K562 (cell line): Measurements from ENCODE around the gene TLNRD1. TPM values are rescaled to one million over a fixed set of nuclear protein-coding genes. Genes with fewer than 3 reads are reported as not detected.
A peak's percentile ranks its signal among the peaks of the same experiment; 100 is the strongest.

Source experiments
- ATAC-seq: fragments of 200-7000 bp; cut with Tn5 transposase; 3 replicates; pipeline ENCODE4 v1.9.1; 2020; ENCODE audit warnings: moderate library complexity
- BruUV-seq: library from RNA; stranded (reverse); fragments of 400-500 nt; replicated peaks from 2 replicates; lab custom pipeline; 2021; lab: Mats Ljungman, UMichigan
- CTCF ChIA-PET: fragments of 300-600 bp; formaldehyde crosslinking; extraction: SDS; loops from one replicate; lab custom pipeline; 2021; ENCODE audit warnings: low intra/inter-chr PET ratio; lab: Yijun Ruan, JAX
- POLR2A ChIA-PET: fragments of 300-600, 350-650 bp; sonication (Branson Sonifier 250); formaldehyde crosslinking; extraction: SDS; loops from one replicate; lab custom pipeline; 2021; ENCODE audit warnings: antibody characterized with exemption, inconsistent platforms; lab: Yijun Ruan, JAX
- DNase-seq, 4 experiments: peaks; one replicate each; pipeline versions ENCODE4 v3.0.0 to v3.0.0-alpha.2; 2011 to 2018; ENCODE audit warnings: low spot score in 3 of 4, mixed read lengths in 3 of 4; ENCODE audit errors: extremely low read depth in 1 of 4
- FAIRE-seq: peaks from 2 replicates; lab custom pipeline; 2011; peaks lifted over from hg19 to GRCh38; lab: Jason Lieb, UNC
- H2AFZ ChIP-seq: 2 replicates; pipeline ENCODE4 v1.6.0; 2011; ENCODE audit warnings: low read depth, low read length, control low read depth, inconsistent platforms
- H3K27ac ChIP-seq: fragments of 200-600 bp; 3 replicates; pipeline ENCODE4 v1.8.0; 2011; ENCODE audit warnings: low read depth, mild to moderate bottlenecking, control low read depth, inconsistent platforms, low read length, moderate library complexity, mixed read lengths; ENCODE audit errors: extremely low read depth
- H3K27me3 ChIP-seq, 2 experiments: fragments of 300-600 bp in 1 of 2; 2 replicates in 1 of 2; 3 replicates in 1 of 2; pipeline versions ENCODE4 v1.6.0 to v1.8.0; 2011; ENCODE audit warnings: inconsistent platforms in 2 of 2, low read length in 2 of 2, mild to moderate bottlenecking in 1 of 2, mixed read lengths in 1 of 2, moderate library complexity in 1 of 2; ENCODE audit not compliant: control insufficient read depth in 2 of 2, insufficient read depth in 2 of 2
- H3K36me3 ChIP-seq: fragments of 300-600 bp; 3 replicates; pipeline ENCODE4 v1.8.0; 2011; ENCODE audit warnings: mild to moderate bottlenecking, low read length, inconsistent platforms; ENCODE audit not compliant: control insufficient read depth, insufficient read depth
- H3K4me1 ChIP-seq, 2 experiments: fragments of 200-600 bp in 1 of 2; replicated peaks in 1 of 2; 2 replicates in 1 of 2; 3 replicates in 1 of 2; pipeline versions ENCODE4 v1.5.1 to v1.8.0; 2011; ENCODE audit warnings: inconsistent platforms in 2 of 2, low read length in 2 of 2, mild to moderate bottlenecking in 1 of 2, mixed read lengths in 1 of 2, moderate library complexity in 1 of 2; ENCODE audit not compliant: control insufficient read depth in 2 of 2, insufficient read depth in 2 of 2
- H3K4me2 ChIP-seq: 2 replicates; pipeline ENCODE4 v1.6.1; 2011; ENCODE audit warnings: low read length, control low read depth, inconsistent platforms, mixed read lengths; ENCODE audit not compliant: insufficient read depth
- H3K4me3 ChIP-seq: fragments of 200-600 bp; sonication (generic), shearing (Covaris generic); 2 replicates; pipeline ENCODE4 v1.5.1; 2016; ENCODE audit warnings: control low read depth, inconsistent platforms
- H3K79me2 ChIP-seq: fragments of 200-600 bp; 3 replicates; pipeline ENCODE4 v1.8.0; 2011; ENCODE audit warnings: low read length, inconsistent platforms; ENCODE audit not compliant: control insufficient read depth, insufficient read depth
- H3K9ac ChIP-seq, 2 experiments: 2 replicates each; pipeline versions ENCODE4 v1.6.0 to v1.6.1; 2011; ENCODE audit warnings: low read depth in 2 of 2, low read length in 2 of 2, control low read depth in 1 of 2, inconsistent platforms in 1 of 2, mild to moderate bottlenecking in 1 of 2, mixed read lengths in 1 of 2; ENCODE audit not compliant: insufficient read depth in 1 of 2
- H3K9me1 ChIP-seq: one replicate; pipeline ENCODE4 v1.6.0; 2011; ENCODE audit warnings: inconsistent platforms, mild to moderate bottlenecking, low read length, moderate library complexity; ENCODE audit not compliant: control insufficient read depth, insufficient read depth
- H3K9me3 ChIP-seq: replicated peaks from 2 replicates; pipeline ENCODE4 v1.5.1; 2011; ENCODE audit warnings: low read depth, low read length, inconsistent platforms; ENCODE audit not compliant: control insufficient read depth, insufficient read depth
- H4K20me1 ChIP-seq: replicated peaks from 2 replicates; pipeline ENCODE4 v1.6.1; 2011; ENCODE audit warnings: low read length, inconsistent platforms, mixed read lengths; ENCODE audit not compliant: control insufficient read depth, insufficient read depth
- ARID3B ChIP-seq: fragments of 250-450 bp; sonication (Bioruptor Pico); IDR thresholded peaks from 2 replicates; pipeline ENCODE4 v1.4.0; 2020; ENCODE audit warnings: borderline replicate concordance
- EHMT2 ChIP-seq: fragments of 450-650 bp; IDR thresholded peaks from 2 replicates; pipeline ENCODE4 v1.6.1; 2018; ENCODE audit warnings: antibody characterized with exemption
- HINFP ChIP-seq: fragments of 450-650 bp; conservative IDR thresholded peaks from 2 replicates; pipeline ENCODE4 v1.6.1; 2016; ENCODE audit warnings: missing genetic modification characterization, low read depth, mild to moderate bottlenecking, control low read depth, missing compliant biosample characterization
- HSF4 ChIP-seq: fragments of 250-450 bp; sonication (Bioruptor Pico); IDR thresholded peaks from 2 replicates; pipeline ENCODE4 v2.1.2; 2022; ENCODE audit warnings: mild to moderate bottlenecking, moderate library complexity, borderline replicate concordance
- NCOR1 ChIP-seq: fragments of 450-650 bp; IDR thresholded peaks from 2 replicates; pipeline ENCODE4 v1.6.1; 2016; ENCODE audit warnings: mild to moderate bottlenecking, moderate library complexity
- NFYB ChIP-seq: IDR thresholded peaks from 2 replicates; pipeline ENCODE4 v1.6.1; 2011; ENCODE audit warnings: mild to moderate bottlenecking, moderate library complexity; ENCODE audit not compliant: insufficient read length; ENCODE audit errors: extremely low read depth
- SAP30 ChIP-seq: fragments of 200-600 bp; sonication (generic); IDR thresholded peaks from 2 replicates; pipeline ENCODE4 v1.6.1; 2012; ENCODE audit warnings: borderline replicate concordance, low read depth, mild to moderate bottlenecking, moderate library complexity, low read length, control low read depth, inconsistent platforms; ENCODE audit not compliant: insufficient read depth, poor library complexity, severe bottlenecking
- TAF9B ChIP-seq: fragments of 450-650 bp; IDR thresholded peaks from 2 replicates; pipeline ENCODE4 v1.6.1; 2018; ENCODE audit warnings: mild to moderate bottlenecking; ENCODE audit not compliant: partially characterized antibody
- TCF3 ChIP-seq: sonication (generic); formaldehyde crosslinking; IDR thresholded peaks from 2 replicates; pipeline ENCODE4 v1.4.0; 2020; ENCODE audit warnings: mild to moderate bottlenecking, missing genetic modification reagents
- VEZF1 ChIP-seq: fragments of 200-800 bp; sonication (Bioruptor generic); IDR thresholded peaks from 2 replicates; pipeline ENCODE4 v1.6.1; 2017; ENCODE audit warnings: missing genetic modification characterization, missing compliant biosample characterization
- ZNF316 ChIP-seq: fragments of 450-650 bp; IDR thresholded peaks from 2 replicates; pipeline ENCODE4 v1.6.1; 2016
- WGBS: fragments of 100-300 bp; shearing (Covaris generic); methylation state at CpG from one replicate; pipeline ENCODE4 v1.1.6; 2016; ENCODE audit warnings: low coverage, mixed read lengths; ENCODE audit not compliant: insufficient coverage; ENCODE audit errors: missing lambda C conversion rate; 5-methylcytosine and 5-hydroxymethylcytosine counted together
- in situ Hi-C: fragments of 300-500 bp; cut with MboI; formaldehyde crosslinking; loops from 4 replicates; pipeline ENCODE4 v1.15.0; 2018; ENCODE audit warnings: inconsistent platforms, mixed read lengths
- intact Hi-C: fragments of 100-400 bp; cut with micrococcal nuclease; formaldehyde crosslinking; loops from 2 replicates; pipeline ENCODE4 v1.14.2; 2022
- polyA plus RNA-seq, 8 experiments: library from polyadenylated mRNA; depleted of rRNA in 4 of 8; stranded (reverse) in 5 of 8; unstranded in 3 of 8; fragments of >200 nt; fragmentation: Nextera tagmentation in 2 of 8; fragmentation: Illumina TruSeq in 1 of 8; extraction: Ambion mirVana in 2 of 8; extraction: Trizol in 1 of 8; gene quantifications; 2 replicates each; pipeline versions ENCODE4 v1.2.1 to v1.2.3, GENCODE V29; 2011 to 2014; ENCODE audit warnings: inconsistent platforms in 1 of 8, missing spikeins in 1 of 8
- total RNA-seq, 7 experiments: library from RNA; depleted of rRNA in 6 of 7; stranded (reverse); fragments of >200 nt in 6 of 7; fragmentation: Illumina TruSeq in 2 of 7; extraction: Trizol in 2 of 7; gene quantifications; 2 replicates each; pipeline versions ENCODE4 v1.2.1 to v1.2.3, GENCODE V29; 2011 to 2021; ENCODE audit warnings: low replicate concordance in 1 of 7

The TLNRD1 gene
- total and polyA plus RNA-seq, 9 of the 15 experiments (the other 6 are each of a cell fraction or from before 2014, with no cell fraction given) = 1.1 to 33.1 (median 5.7) TPM

GRCh38 chr15:81018197-81018596 lies 17.5 kb downstream of the TLNRD1 start (continued):
- TF ChIP-seq SAP30 (no peak), HINFP (tag) (no peak), TAF9B (no peak), HSF4 (CRISPR knock-in tag) (no peak), NFYB (peak; percentile 34), ZNF316 (no peak), NCOR1 (no peak), EHMT2 (no peak)

GRCh38 chr15:81021321-81021720 lies 20.6 kb downstream of the TLNRD1 start:
- ATAC-seq (no peak), FAIRE-seq (no peak), DNase-seq (no peak)
- CTCF ChIA-PET = no interaction called here
- no peak for TF ChIP-seq TCF3 (CRISPR knock-in tag)
- TF ChIP-seq ARID3B (CRISPR knock-in tag) = no peak
- no peak for TF ChIP-seq VEZF1 (CRISPR knock-in tag)
- Histone ChIP-seq H3K9ac (no peak overlapping the region), H3K36me3 (no peaks in the 10 kb centered on the region), H3K4me2 (no peak overlapping the region), H3K79me2 (no peaks in the 10 kb centered on the region), H3K4me3 (no peak overlapping the region), H3K27ac (no peak overlapping the region), H3K9me1 (no peaks in the 10 kb centered on the region), H2AFZ (0 out of 2 replicates have a peak overlapping the region, but pooled peaks have one; percentile 14), H4K20me1 (no peaks in the 10 kb centered on the region), H3K27me3 (no peaks in the 10 kb centered on the region), H3K4me1 (peaks cover 0 to 15% of the 10 kb centered on the region in 2 experiments; a peak in 4 of 5 replicates), H3K9me3 (no peaks in the 10 kb centered on the region)
- POLR2A ChIA-PET = interaction anchor here (0.9 to 1.6 kb wide), 2 partner anchors 10 to 12 kb away, joined by 4 to 5 read pairs; no protein-coding TSS in a partner anchor
- 66% methylated on average over 7 of the region's 7 CpGs for WGBS
- BruUV-seq = no TSS peak
- intact Hi-C loops = no loop called here
- in situ Hi-C loops = no loop called here
